GM19025 (cell line): ENCODE data around the gene HCCS.

Experiments
- ATAC-seq: cut with Tn5 transposase; IDR thresholded peaks from one replicate; pipeline ENCODE4 v1.9.1; 2021; ENCODE audit warnings: mild to moderate bottlenecking, low read depth, moderate library complexity; ENCODE audit not compliant: unreplicated experiment

Gene HCCS

DNA sequence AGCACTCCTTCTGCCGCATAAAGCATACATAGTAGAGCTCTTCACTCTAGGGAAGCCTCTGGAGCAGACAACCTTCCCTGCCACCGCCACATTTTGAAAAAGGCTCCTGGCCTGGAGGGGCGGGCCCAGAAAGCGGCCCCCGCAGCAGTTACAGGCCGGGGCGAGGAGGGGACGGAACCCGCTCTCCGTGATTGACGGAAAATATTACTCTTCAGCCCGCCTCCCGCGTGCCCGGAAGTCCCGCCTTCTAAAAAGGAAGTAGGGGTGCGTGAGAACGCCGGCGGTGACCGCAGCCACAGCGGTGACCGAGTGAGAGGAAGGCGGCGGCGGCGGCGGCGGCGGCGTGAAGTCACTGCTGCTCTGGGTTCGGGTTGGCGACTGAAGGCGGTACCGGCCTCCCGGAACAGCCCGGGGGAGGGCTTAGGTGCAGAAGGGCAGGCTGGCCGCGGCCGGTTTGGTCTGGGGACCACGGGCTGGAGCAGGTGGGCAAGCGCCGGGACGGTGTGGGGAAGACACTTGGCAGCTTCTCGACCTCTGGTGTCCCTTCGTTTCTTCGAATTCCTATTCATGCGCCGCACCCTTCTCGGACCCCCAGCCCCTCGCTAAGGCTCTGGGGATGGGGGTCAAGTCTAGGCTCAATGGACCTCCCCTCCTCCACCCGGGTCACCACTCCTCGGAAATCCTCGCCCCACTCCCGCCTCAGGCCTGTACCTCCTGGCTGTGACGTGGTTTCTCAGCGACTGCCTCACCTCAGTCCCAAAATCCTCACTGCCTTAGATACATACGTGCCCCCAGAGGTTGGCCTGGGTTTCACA, at the start of gene HCCS:
TSS of gene HCCS (plus strand) at position 296 of the 815 bp plus-strand sequence. CDS start 729 bp downstream, outside the sequence.
- ATAC-seq = peak; percentile 97

DNA sequence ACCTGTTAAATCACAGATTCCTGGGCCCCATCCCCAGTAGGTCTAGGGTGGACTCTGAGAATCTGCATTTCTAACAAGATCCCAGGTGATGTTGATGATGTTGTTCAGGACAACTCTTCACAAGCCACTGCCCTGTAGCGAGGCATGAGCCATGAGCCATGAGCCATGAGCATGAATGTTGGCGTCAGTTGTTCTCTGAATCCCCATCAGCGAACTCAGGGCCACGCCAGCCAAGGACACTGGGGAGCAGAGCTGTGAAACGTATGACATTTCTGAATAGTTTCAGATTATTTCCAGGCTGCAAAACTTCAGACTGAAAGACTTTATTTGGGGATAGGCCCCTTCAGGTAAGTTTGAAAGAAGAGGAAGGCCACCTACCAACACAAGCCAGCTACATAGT, 46.9 kb upstream of the HCCS start:
- no peak for ATAC-seq

DNA sequence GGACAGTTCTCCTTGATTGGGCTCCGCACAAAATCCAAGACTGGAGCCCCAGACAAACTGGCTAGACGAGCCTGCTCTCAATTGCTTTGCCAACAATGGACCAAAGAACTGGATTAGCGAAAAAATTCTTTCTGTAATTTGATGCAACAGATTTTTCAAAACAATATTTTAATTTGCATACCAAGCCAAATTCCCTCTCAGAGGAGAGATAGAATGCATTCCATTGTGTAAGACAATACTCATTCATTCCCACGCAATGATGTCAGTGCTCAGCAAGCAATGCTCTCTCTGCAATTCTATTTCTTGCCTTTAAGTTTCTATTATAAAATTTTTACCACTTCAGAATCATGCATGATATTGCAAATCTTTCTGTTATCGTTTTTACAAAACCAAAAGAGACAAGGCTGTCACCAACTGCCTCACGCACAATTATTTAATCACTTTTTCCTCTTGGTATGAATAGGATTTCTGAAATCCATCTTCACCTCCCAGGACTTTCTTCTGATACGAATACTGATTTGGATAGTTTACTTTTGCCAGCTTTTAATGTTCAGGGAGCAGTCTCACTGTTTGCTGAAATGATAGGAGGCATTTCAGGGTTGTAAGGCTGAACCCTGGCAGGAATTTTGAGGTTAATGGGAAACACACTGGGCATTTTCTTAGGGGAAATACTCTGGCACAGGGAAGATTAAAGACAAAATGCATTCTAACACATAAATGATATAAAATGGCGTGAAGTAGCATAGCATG, 46.1 kb upstream of the HCCS start:
- no peak for ATAC-seq

DNA sequence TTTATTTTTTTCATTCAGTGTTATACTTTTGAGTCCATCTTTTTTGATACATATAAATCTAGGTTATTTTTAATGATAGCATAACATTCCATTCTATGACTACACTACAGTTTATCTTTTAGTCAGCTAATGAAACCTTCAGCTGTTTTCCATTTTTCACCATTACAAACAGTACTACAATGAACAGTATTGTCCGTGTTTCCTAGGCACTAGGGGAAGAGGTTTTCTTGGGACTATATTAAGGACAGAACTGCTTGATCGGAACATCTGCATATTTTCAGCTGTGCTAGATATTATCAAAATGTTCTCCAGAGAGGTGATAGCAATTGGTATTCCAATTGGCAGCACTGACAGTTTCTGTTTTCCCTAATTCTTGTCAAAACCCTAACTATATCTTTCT, 44.3 kb upstream of the HCCS start:
- no peak for ATAC-seq

DNA sequence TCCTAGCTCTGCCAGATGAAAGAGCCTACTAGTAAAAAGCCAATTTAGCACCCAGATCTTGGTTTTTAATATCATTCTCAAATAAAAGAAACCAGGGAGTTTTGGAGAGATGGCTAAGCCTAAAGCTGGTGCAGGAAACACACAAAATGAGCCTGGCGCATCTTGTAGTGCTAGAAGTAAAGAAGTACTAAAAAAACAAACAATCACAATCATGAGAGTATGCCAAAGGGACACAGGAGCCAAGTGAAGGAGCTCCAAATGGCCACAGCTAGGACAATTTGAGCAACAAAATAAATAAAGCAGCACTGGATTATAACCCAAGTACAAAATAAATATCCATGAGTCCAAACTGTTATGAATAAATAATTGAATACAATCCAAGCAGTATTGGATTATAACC, 37.8 kb upstream of the HCCS start:
- ATAC-seq = no peak

DNA sequence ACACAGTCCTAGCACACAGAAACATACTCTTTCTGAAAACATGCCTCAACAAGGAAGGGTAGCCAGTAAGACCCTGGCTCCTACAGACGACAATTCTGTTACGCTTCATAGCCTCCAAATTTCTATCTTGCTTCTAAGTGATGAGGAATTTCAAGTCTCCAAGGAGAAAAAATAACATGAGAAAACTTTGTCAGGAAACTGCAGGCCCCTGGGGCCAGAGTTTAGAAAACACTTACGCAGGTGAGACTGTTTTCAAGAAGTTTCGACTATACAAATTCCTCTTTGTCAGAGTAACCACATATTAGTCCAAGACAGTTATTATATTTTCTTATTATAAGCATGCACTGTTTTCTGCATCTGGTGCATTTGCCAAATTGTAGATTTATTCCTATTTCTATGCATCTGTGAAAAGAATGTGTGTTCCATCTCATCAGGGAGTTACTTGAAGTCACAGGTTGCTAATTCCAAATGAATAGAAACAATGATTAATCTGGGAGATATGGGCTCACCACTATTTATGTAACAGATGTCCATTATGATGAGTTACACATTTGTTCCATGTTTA, 30.3 kb upstream of the HCCS start:
- ATAC-seq = no peak

DNA sequence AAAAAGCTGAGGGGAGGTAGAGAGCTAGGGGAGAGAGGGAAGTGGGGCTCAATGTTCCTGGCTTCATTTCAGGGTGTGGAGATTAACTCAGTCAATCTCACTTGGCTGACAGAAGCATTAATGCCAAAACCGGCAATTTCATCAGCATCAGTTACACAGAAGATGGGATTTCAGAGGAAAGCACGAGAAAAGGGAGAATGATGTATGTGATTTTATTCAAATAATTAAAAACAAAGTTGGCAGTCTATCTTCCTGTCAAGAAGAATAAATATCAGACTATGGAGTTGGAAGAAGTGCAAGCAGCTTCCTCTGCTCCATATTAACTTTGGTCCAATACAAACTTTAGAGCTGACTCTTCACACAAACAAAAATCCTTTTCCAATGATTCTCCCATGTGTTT, 29.6 kb upstream of the HCCS start:
- ATAC-seq = no peak

DNA sequence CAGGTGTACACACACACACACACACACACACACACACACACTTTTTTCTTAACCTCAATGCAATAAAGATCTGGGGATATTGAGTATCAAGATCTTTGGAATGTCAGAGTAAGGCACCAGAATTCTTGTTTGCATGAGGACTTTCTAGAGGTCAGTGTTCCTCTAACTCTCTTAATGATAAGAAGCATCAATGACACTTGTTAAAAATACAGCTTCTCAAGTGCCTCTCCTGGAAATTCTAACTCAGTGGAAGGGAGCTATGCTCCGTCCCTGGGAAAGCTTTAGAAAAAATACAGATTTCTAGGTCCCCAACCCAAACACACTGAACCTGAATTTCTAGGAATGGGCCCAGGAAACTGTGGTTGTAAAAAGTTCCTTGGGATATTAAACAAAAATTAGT, 25.8 kb upstream of the HCCS start:
- no peak for ATAC-seq

DNA sequence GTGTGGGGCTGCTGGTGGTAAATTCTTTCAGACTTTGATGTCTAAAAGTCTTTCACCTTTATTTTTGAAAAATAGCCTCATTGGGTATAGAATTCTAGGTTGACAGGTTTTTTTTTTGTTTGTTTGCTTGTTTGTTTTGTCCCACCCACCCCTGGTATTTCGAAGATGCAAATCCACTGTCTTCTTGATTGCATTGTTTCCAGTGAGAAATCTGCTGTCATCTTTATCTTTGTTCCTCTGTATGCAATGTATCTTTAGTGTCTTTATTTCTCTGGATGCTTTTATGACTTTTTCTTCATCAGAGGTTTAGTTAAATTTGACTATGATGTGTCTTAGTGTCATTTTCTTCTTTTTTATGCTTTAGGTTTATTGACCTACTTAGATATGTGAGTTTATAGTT, 21.3 kb upstream of the HCCS start:
- ATAC-seq = no peak

DNA sequence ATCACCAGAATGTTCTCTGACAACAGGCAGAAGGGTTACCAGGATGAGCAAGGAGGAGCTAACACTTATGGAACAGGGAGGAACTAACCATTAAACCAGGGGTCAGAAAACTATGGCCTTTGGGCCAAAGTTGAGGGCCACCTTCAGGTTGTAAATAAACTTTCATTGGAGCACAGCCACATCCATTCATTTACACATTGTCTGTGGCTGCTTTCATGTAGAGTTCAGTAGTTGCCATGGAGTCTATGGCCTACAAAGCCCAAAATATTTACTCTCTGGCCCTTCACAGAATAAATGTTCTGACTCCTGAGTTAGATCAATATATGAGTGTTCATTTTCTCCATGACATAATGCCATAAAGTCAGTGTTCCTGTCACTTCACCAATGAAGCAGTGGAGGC, 13.2 kb upstream of the HCCS start:
- no peak for ATAC-seq

DNA sequence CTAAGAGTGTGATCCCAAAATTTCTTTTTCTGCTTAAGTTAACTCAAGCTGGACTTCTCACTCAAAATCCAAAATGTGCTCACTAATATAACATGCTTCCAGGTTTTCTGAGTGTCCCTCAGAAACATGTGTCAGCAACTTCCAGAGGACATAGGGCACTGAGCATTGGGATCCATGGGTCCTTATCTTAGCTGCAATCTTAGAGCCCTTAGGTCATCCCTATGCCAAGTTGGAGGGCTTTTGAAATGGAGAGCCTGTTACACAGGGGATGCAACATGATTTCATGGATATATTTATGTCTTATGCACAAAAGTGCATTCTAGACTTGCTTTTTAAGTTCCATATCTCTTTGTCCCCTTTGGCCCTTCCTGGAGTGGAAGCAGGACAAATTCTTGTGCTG, 11.7 kb upstream of the HCCS start:
- ATAC-seq = no peak

DNA sequence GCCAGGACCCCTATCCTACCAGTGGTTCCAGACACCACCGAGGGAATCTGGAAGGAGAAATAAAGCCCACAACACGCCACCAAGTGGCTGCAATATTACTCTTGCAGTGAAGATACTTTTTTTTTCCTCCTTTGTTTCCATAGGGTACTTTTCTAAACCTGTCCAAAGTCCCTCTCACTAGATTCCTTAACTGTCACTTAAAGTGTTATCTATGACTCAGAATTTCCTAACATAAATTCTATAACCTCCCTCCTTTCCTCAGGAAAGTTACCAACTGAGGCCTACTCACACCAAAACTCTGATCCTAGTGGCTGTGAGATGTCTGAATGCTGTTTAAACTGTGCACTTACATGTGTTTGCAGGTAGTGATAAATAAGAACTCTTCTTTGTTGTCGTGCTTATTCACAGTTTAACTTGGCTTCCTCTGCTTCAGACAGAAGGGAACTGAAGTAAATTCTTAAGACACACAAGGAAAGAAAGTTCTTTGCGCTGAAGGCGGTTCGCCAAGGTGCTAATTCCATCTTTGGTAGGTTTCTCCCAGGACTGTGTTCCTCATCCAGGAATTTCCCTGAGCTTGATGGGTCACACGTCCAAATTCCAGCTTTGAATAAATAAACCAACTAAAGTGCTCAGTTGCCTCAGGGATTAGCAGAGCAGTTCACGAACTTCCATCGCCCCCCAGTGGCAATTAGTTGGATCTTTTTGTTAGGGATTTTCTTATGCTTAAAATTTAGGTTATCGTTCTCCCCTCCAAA, 10.7 kb upstream of the HCCS start:
- no peak for ATAC-seq

DNA sequence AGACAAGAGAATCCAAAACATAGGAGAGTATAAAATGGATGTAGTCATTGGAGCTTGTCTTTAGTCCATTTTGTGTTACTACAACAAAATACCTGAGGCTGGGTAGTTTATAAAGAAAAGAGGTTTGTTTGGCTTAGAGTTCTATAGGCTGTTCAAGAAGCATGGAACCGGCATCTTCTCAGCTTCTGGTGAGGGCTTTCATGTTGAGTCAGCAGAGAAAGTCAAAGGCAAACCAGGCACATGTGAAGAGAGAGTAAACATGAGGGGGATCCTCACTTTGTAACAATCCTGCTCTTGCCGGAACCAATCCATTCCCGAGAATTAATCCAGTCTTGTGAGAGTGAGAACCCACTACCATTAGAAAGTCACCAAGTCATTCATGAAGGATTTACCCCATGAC, 8.1 kb upstream of the HCCS start:
- no peak for ATAC-seq

DNA sequence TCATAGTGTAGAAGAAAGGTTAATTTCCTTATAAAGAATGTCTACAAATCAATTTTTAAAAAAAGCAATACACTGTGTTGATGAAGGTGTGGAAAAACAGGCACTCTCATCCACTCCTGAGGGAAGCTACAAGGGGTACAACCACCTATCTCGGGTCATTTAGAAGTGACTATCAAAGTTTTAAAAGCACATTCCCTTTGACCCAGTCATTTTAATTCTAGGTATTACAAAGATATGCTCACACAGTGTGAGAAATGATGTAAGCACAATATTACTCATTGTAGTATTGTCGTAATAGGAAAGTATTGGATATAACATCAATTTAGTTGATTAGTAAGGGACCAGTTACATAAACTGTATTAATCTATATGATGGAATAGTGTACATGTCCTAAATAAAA, 7.4 kb upstream of the HCCS start:
- no peak for ATAC-seq

DNA sequence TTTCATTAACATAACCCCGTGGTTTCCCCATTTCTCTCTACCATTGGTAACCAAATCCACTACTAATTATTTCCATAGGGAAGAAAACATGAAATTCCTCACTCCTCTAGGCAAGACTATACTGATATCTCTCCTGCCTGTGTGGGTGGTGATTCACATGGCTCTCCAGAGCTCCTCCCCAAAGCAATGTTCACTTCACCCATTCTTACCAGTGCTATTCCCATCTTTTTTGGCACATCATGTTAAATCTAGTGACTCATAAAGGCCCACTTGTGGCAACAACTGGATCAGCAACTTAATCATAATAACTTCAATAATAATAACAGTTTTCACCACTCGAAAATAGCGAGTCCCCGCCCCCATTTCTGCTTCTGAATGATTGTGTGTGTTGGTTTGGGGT, 6.1 kb upstream of the HCCS start:
- no peak for ATAC-seq

DNA sequence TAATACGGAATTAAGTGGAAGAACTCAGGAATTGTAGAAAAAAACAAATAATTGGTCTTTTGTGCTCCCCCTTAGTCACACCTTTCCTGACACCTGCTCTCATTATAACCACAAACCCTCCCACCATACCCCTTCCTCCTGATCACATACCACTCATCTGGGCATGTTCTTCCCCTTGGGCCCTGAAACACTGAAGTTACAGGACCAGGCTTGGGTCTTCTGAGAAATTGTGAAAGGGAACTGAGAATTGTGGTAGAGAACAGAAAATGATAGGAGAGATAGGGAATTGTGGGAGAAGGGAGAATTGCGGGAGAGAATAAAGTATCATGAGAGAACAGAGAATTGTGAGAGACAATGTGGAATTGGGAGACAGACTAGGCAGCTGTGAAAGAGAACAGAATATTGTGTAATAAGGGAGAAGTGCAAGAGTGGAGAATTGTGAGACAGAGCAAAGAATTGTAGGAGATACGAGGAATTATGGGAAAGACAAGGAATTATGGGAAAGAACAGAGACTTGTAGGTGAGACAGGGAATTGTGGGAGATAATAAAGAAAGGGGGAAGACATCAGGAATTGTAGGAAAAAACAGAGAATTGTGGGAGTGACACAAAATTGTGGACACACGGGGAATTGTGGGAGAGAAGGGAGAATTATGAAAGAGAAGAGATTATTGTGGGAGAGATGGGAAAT, 2.7 kb upstream of the HCCS start:
- ATAC-seq = no peak

DNA sequence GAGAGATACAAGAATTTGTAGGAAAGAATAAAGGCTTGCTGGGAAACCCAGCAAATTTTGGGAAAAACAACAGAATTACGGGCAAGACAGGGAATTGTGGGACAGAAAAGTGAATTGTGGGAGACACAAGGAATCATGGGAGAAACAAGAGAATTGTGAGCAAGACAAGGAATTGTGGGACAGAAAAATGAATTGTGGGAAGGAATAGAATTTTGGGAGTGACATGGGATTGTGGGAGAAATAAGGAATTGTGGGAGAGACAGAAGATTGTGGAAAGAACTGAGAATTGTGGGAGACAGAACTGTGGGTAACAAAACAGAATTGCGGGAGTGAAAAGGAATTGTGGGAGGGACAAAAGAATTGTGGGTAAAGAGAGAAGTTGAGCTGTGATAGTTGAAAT, 1.2 kb upstream of the HCCS start:
- no peak for ATAC-seq

DNA sequence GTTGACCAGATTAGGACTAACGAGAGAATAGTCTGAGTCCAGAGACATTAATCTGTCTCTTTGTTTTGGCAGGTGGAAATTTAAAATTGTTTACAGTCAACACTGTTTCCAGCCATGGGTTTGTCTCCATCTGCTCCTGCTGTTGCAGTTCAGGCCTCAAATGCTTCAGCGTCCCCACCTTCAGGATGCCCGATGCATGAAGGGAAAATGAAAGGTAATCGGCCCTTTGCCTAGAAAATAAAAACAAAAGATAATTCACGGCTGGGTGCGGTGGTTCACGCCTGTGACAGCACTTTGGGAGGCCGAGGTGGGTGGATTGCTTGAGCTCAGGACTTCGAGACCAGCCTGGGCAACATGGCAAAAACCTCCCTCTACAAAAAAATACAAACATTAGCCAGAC, 815 bp downstream of the HCCS start:
- ATAC-seq = no peak

DNA sequence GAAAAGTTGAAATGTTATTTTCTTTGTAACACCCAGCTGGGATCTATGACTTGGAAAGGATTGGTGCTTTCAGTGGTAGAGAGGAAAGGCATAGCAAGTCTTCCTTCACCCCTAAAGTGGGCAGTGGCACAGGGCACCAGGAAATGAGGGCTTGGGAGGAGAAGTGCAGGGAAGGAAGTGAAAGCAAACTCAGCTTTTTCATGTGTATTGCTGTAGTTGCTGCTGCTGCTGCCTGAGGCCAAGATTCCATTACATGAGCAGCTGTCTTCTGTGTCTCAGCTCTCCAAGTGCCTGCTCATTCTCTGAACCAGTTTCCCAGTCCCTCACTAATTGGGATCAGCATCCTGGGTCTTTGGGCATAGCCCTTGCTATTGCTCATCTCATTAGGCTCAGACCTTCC, 2.6 kb downstream of the HCCS start:
- ATAC-seq = no peak

DNA sequence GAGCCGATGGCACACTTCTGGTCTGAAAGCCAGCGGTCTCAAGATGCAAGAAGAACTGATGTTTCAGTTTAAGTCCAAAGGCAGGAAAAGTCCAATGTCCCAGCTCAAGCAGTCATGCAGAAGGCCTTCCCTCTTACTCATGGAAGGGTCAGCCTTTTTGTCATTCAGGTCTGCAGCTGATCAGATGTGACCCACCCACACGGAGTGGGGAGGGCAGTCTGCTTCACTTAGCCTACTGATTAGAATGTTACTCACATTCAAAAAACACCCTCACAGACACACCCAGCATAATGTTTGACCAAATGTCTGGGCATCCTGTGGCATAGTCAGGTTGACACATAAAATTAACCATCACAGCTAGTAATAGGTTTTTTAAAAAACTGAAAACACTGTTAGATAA, 6.6 kb downstream of the HCCS start:
- no peak for ATAC-seq
